Panc1 (cell line): ENCODE results near the gene MRPS11. TPM values are rescaled to one million over a fixed set of nuclear protein-coding genes. Genes with fewer than 3 reads are reported as not detected.
A peak's percentile ranks its signal among the peaks of the same experiment; 100 is the strongest.
"Not testable (repeated sequence)": the region's sequence is repeated elsewhere in the genome, so short reads cannot be mapped to it uniquely, and the experiment has no call there.

ENCODE experiments used
- ATAC-seq: fragments of 200-7000 bp; cut with Tn5 transposase; 2 replicates; pipeline ENCODE4 v1.9.1; 2020; ENCODE audit warnings: mild to moderate bottlenecking, moderate library complexity
- BruUV-seq: library from RNA; stranded (reverse); fragments of 400-500 nt; replicated peaks from 2 replicates; lab custom pipeline; 2021; lab: Mats Ljungman, UMichigan
- CTCF ChIA-PET: fragments of 300-600 bp; sonication (Branson Sonifier 250); formaldehyde crosslinking; loops from one replicate; lab custom pipeline; 2022; ENCODE audit warnings: antibody characterized with exemption; lab: Charles Lee
- POLR2A ChIA-PET: fragments of 300-600 bp; sonication (Branson Sonifier 250); formaldehyde crosslinking; loops from one replicate; lab custom pipeline; 2022; ENCODE audit warnings: antibody characterized with exemption; lab: Charles Lee
- DNase-seq: peaks from one replicate; pipeline ENCODE4 v3.0.0-alpha.2; 2010; ENCODE audit warnings: low read depth, low spot score
- H3K27ac ChIP-seq: 2 replicates; pipeline ENCODE4 v1.5.1; 2011; ENCODE audit warnings: mild to moderate bottlenecking, low read length, inconsistent platforms
- H3K27me3 ChIP-seq: fragments of 200-500 bp; sonication (Bioruptor generic); 2 replicates; pipeline ENCODE4 v1.6.0; 2014; ENCODE audit warnings: low read length, inconsistent platforms; ENCODE audit not compliant: control insufficient read depth, insufficient read depth
- H3K36me3 ChIP-seq: fragments of 200-500 bp; sonication (Bioruptor generic); 2 replicates; pipeline ENCODE4 v1.5.1; 2014; ENCODE audit warnings: inconsistent platforms, mild to moderate bottlenecking, low read length, moderate library complexity; ENCODE audit not compliant: control insufficient read depth, insufficient read depth
- H3K4me1 ChIP-seq: 2 replicates; pipeline ENCODE4 v1.5.1; 2011; ENCODE audit warnings: inconsistent platforms, mild to moderate bottlenecking, low read length, moderate library complexity; ENCODE audit not compliant: control insufficient read depth, insufficient read depth
- H3K4me3 ChIP-seq, 2 experiments: 2 replicates each; pipeline ENCODE4 v1.5.1; 2011 to 2012; ENCODE audit warnings: low read depth in 2 of 2, low read length in 2 of 2, mild to moderate bottlenecking in 2 of 2, inconsistent platforms in 1 of 2, moderate library complexity in 1 of 2
- H3K9me3 ChIP-seq: fragments of 200-500 bp; sonication (Bioruptor generic); 2 replicates; pipeline ENCODE4 v1.5.1; 2014; ENCODE audit warnings: low read depth, mild to moderate bottlenecking, inconsistent platforms, low read length, moderate library complexity; ENCODE audit not compliant: control insufficient read depth, insufficient read depth
- CTCF ChIP-seq: fragments of 450-650 bp; IDR thresholded peaks from 2 replicates; pipeline ENCODE4 v1.5.1; 2017; ENCODE audit warnings: mild to moderate bottlenecking
- POLR2AphosphoS5 ChIP-seq: IDR thresholded peaks from 2 replicates; pipeline ENCODE4 v1.6.1; 2012; ENCODE audit warnings: mild to moderate bottlenecking, low read depth, low read length, moderate library complexity
- REST ChIP-seq, 2 experiments: IDR thresholded peaks; 2 replicates each; pipeline ENCODE4 v1.6.1; 2011 to 2012; ENCODE audit warnings: low read depth in 2 of 2, control low read depth in 1 of 2, low read length in 1 of 2, mild to moderate bottlenecking in 1 of 2, moderate library complexity in 1 of 2; ENCODE audit not compliant: insufficient read depth in 1 of 2
- SIN3A ChIP-seq: IDR thresholded peaks from 2 replicates; pipeline ENCODE4 v1.6.1; 2012; ENCODE audit warnings: low read depth, mild to moderate bottlenecking, low read length, moderate library complexity, borderline replicate concordance; ENCODE audit not compliant: insufficient read depth
- TCF7L2 ChIP-seq: IDR thresholded peaks from 2 replicates; pipeline ENCODE4 v1.6.1; 2011; ENCODE audit warnings: mild to moderate bottlenecking, low read depth, low read length, inconsistent platforms
- in situ Hi-C: cut with HindIII; loops from 2 replicates; pipeline ENCODE4 v1.10.0; 2016; ENCODE audit warnings: low sequenced_read_pairs, low pct_unique_long_range_greater_than_20kb
- intact Hi-C: fragments of 100-400 bp; cut with micrococcal nuclease; formaldehyde crosslinking; loops from one replicate; pipeline ENCODE4 v1.10.0; 2022; ENCODE audit not compliant: unreplicated experiment
- total RNA-seq: library from RNA; stranded (reverse); gene quantifications from one replicate; pipeline ENCODE4 v1.2.1, GENCODE V29; 2021; ENCODE audit not compliant: unreplicated experiment

MRPS11 gene
- total RNA-seq, 1 experiment from 2014 or later: 76.9 TPM

DNA sequence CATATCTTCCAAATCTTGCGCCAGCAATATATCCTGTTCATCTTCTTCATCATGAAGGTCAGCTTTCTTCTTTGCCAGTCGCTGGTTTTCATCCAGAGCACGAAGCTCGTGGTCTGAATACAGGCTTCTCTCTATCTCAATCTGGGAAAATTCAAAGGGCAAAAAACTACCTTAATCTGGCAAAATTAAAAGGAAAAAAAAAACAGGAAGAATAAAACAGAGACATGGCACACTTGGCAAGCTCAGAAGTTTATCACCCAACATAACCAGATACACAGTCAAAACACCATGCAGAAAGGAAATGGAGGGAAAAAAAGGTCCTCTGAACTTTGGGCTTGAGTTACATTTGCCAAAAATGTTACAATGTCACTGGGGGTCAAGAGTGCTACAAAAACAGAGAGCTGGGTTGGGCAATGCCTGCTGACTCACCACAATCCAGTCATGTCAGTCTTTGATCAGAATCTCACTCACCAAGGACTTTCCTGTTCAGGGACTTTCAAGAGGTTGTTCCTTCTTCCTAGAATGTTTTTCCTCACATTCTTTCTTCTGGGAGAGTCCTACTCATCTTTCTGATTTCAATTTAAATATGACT lies 1.8 kb upstream of the MRPS11 start:
- in situ Hi-C loops: no loop called here
- CTCF ChIA-PET: interaction anchor here (0.7 kb wide), 1 partner anchor 12 kb away, joined by 3 read pairs; no protein-coding TSS in a partner anchor
- Histone ChIP-seq H3K27me3 (no peaks in the 10 kb centered on the region), H3K36me3 (peaks cover 8% of the 10 kb centered on the region; the same call in 1 of the 2 replicates), H3K27ac (no peak overlapping the region), H3K9me3 (no peaks in the 10 kb centered on the region), H3K4me1 (peaks cover 9% of the 10 kb centered on the region), H3K4me3 (no peak overlapping the region)
- POLR2A ChIA-PET: no interaction called here
- intact Hi-C loops: no loop called here
- no peak for TF ChIP-seq SIN3A
- TF ChIP-seq TCF7L2: no peak
- TF ChIP-seq POLR2AphosphoS5: no peak
- no peak for TF ChIP-seq CTCF
- TF ChIP-seq REST (IDR thresholded peaks at IDR 0.05; ENCODE audit: insufficient read depth in 1 of 2, low read depth in 2 of 2, low read length in 1 of 2): no peak
- no peak for ATAC-seq
- no peak for DNase-seq
- no TSS peak for BruUV-seq

GRCh38 chr15:88467935-88468528 lies 524 bp downstream of the MRPS11 start:
- peaks cover 9% of the 10 kb centered on the region for H3K4me1 ChIP-seq
- H3K9me3 ChIP-seq: no peaks in the 10 kb centered on the region
- H3K27ac ChIP-seq: peak overlapping the region; percentile 99
- peaks cover 8% of the 10 kb centered on the region; the same call in 1 of the 2 replicates for H3K36me3 ChIP-seq
- ChIA-PET POLR2A (interaction anchor here (0.8 kb wide), 1 partner anchor 28 kb away, joined by 3 read pairs; no protein-coding TSS in a partner anchor), CTCF (interaction anchor here (0.6 to 1.0 kb wide), 3 partner anchors 18 to 671 kb away, joined by 3 read pairs; no protein-coding TSS in a partner anchor)
- H3K4me3 ChIP-seq: peak overlapping the region; percentile 97 to 98
- in situ Hi-C loops (no loop called here), intact Hi-C loops (no loop called here)
- no peaks in the 10 kb centered on the region for H3K27me3 ChIP-seq
- DNase-seq (no peak), ATAC-seq (no peak; the same call in 1 of the 2 replicates)
- BruUV-seq: TSS peak; percentile 56
- peak; percentile 59 for TF ChIP-seq CTCF
- TF ChIP-seq POLR2AphosphoS5: no peak

GRCh38 chr15:88468721-88469120 lies 1.2 kb downstream of the MRPS11 start:
- intact Hi-C loops, H3K36me3 ChIP-seq, H3K27me3 ChIP-seq, CTCF ChIA-PET, H3K9me3 ChIP-seq, H3K27ac ChIP-seq, in situ Hi-C loops, H3K4me1 ChIP-seq, ATAC-seq, DNase-seq, BruUV-seq: not testable (repeated sequence)
- POLR2A ChIA-PET: interaction anchor here (0.6 kb wide), 1 partner anchor 30 kb away, joined by 7 read pairs; no protein-coding TSS in a partner anchor
- peak overlapping the region; percentile 97 to 98; a peak in 3 of 4 replicates for H3K4me3 ChIP-seq
